Stimulated activated naive CD4-positive, alpha-beta T cell (primary cell): Measurements from ENCODE around the gene IGSF21.

Experiments
- DNase-seq, 6 experiments: peaks; one replicate each; lab custom pipeline; 2025; lab: John Stamatoyannopoulos, UW

The IGSF21 gene

GRCh38 chr1:18263547-18264120, 156.0 kb downstream of the IGSF21 start:
- DNase-seq: no peak

- DNase-seq: no peak
Measured at GRCh38 chr1:18264450-18265039, 156.9 kb downstream of the IGSF21 start.

- no peak for DNase-seq
Measured at GRCh38 chr1:18265641-18266040, 158.0 kb downstream of the IGSF21 start.

DNA sequence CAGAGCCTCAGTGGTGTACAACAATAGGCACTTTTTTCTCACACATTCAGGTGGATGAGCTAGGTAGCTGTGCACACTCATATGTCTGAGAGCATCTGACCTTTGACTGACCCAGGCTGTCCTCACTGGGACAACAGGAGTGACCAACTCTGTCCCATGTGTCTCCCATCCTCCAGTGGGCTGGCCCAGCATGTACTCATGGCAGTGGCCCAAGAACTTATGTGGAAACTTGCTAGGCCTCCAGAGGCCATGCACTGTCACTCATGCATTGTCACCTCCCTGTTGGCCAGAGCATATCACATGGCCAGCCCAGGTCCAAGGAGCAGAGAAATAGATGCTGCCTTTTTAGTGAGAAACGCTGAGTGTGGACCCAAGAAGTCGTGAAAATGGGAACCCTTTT, 158.8 kb downstream of the IGSF21 start:
- no peak for DNase-seq

DNA sequence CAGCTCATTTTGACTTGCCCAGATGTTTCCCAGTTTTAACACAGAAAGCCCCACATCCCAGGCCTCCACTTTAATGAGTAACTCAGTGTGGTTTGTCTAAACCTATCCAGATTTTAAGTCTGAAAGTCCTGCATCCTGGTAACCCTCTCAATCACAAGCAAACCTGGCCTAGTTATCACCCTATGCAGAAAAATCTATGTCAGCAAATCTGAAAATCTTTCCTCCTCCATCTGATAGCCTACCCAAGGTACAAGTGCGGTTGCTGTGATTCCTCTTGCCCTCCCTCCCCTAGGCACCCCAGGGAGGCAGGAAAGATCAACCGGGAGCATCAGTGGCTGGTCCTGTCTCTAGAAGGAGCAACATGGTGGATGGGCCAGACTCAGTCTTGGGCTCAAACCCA, 163.7 kb downstream of the IGSF21 start:
- no peak for DNase-seq

DNA sequence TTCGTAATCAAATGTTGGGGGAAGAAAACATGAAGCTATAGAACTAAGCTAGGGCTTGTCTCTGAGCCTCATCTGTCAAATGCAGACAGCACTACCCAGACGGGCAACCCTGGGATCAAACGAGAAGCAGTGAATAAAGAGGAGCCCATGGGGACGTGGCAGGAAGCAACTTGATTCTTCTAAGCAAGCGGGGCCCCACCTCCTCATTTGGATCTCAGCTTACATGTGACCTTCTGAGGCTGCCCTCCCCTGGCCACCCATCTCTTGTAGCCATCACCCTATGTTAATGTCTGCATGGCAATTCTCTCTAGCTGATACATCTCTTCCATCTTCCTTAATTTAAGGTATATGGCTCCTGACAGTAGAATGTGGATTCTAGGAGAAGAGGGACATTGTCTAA, 171.3 kb downstream of the IGSF21 start:
- DNase-seq: no peak

- DNase-seq: no peak
Measured at GRCh38 chr1:18279351-18280074, 171.9 kb downstream of the IGSF21 start.

DNA sequence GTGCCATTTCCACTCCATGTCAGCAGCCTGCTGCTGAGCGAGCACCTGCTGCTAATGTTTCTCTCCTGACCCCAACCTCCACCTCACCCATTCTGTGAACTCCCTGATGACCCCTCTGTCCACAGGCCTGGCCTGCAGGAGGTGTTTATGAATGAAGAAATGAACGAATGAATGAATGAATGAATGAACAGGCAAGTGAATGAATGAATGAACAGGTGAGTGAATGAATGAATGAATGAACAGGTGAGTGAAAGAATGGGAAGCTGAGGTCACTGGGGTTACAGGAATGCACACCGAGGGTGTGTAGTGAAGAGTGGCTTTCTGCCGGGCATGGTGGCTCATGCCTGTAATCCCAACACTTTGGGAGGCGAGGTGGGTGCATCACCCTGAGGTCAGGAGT, 173.4 kb downstream of the IGSF21 start:
- no peak for DNase-seq

- DNase-seq: no peak
Measured at GRCh38 chr1:18282851-18283600, 175.4 kb downstream of the IGSF21 start.

DNA sequence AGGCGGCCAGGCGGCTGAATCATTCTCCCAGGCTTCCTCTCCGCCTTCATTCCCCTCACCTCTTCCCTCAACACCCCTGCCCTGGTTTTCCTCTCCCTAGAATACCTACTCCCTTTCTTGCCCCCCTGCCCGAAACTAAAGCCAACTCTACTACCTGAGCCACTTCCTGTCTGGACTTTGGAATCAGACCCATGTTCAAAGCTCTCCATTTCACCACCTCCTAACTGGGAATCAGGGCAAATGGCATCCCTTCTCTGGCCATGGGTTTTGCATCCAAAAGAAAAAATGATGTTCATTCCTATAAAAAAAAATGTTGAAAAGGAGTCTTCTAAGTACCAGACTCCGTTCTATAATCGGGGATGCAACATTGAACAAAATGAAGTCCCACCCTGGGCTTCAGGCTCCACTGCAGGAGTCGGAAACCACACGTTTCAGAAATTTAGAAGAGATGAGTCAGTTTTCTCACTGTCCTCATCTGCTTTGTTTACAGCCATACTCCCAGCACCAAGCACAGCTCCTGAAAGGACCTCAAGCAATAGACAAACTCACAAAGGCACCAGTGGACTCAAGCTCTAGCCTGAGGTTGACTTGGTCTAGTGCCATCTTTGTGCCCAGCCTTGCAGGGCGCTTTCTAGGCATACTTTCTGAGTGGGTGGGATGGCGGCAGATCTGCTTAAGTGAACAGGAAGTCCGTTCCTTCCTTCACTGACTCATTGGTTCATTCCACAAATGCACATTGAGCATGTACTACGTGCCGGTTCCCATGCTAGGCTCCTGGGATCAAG, 176.2 kb downstream of the IGSF21 start:
- DNase-seq: no peak

GRCh38 chr1:18284805-18285537, 177.4 kb downstream of the IGSF21 start:
- no peak for DNase-seq

- DNase-seq: no peak
Measured at GRCh38 chr1:18285538-18285924, 177.9 kb downstream of the IGSF21 start.

- DNase-seq: no peak
Measured at GRCh38 chr1:18288722-18289121, 181.1 kb downstream of the IGSF21 start.

- DNase-seq: no peak
Measured at GRCh38 chr1:18289597-18289996, 182.0 kb downstream of the IGSF21 start.

GRCh38 chr1:18290740-18291412, 183.3 kb downstream of the IGSF21 start:
- no peak for DNase-seq

DNA sequence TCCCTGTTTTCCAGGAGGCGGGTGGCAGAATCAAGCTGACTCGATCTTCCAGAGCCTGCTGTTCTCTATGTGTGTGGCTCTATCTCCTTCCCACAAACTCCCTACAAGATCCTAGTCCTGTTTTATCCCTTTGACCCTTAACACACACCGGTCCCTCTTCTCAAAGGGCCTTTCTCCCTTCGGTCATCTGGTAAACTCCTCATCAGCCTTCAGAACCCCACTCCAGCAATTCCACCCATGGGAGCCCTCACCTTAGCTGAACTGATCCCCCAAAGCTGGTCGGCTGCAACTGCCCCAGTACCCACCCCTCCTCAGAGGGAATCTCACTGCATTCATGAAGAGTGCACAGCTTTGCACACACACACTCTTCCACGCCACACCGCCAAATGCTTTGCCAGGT, 184.9 kb downstream of the IGSF21 start:
- DNase-seq: no peak

DNA sequence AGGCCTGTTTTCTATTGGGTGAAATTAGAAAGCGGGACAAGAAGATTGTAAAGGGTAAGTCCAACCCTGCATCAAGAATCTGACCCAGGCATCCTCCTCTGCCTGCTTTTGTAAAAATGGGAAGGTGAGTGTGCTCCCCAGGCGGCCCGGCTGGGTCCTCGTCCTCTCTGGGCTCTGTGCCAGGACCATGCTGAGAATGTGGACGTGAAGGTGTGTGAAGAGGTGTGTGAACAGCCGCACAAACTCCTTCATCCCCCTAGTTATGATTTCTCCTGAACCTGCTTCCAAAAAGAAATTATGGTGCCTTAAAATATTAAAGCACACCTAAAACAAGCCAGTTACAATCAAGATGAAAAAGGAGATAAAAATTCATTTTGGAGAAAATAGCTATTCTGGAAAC, 185.7 kb downstream of the IGSF21 start:
- no peak for DNase-seq

DNA sequence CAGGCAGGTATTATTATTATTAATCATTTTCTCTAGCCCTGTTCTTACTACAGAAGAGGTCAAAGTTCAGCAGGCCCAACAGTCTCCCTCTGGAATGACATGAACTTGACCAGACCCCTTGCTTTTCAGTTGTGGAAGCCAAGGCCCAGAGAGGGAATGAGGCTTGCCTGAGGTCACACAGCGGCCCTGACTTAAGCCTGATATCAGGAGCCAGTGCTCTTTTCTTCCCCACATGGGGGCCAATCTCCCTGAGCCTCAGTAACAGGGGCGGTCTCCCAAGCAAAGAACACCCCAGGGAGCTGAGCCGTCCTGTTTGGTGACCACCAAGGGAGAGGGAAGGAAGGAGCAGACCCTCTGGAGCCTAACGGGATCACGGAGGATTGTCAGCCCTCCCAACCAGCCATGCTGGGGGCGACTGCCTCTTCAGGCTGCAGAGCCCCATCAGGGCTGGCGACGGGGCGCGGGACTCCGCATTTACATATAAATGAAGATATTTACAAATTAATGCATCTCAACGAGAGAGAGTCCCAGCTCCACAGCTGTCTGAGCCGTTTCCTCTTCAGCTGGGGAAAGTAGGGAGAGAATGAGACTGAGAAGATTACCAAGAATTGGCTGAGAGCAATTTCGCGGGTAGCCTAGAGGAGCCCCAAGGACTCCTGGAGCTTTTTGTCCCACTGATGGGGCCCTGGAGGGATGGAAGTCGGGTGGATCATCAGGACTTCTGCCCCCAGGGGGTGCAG, 187.0 kb downstream of the IGSF21 start:
- DNase-seq: no peak

DNA sequence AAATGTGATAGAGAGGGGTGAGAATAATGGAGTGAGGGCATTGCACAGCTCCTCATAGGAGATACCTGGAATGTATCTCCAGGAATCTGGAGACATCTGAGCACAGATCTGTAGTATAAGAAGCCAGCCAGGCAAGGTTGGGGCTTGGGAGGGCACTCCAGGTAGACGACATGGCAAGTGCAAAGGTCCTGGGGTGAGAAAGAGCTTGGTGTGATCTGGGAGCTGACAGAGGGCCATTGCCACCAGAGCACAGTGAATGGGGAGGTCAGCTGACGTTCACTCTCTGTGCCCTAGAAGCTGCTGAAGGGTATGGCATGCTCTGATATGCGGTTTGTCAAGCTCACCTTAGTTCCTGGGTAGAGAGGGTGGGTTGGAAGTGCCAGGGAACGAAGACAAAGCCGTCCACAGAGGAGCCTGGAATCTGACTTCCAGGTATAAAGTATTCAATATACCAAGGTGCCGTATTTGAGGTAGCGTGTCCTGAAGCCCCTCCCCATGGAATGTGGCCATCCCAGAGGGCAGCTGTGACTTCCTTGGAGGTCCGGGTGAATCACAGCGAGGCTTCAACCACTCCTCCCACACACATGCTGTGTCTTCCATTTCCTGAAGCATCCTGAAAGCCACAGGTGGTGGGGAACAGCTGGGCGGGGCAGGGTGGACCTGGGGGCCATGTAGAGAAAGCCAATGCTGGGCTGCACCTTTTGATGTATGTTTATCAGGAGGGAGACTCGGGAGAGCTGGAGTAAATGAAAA, 190.5 kb downstream of the IGSF21 start:
- DNase-seq: no peak
